ENCODE data around the gene DNER.

DNA sequence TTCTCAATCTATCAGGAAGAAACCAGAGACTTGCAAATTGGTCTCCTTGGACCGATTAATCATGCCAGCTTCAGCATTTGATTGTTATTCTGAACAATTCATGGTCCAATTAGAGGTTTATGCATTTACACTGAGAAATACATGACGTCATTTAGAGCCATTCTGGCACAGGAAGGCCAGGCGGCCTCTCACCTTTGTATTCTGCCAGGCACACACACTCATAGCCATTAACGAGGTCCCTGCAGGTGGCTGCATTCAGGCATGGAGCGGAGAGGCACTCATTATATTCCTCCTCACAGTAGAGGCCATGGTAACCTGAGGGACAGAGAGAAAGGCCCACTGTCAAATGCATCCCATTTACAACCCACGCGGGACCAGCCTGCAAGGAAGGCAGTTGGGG is 296.4 kb downstream of the DNER start:
- TF ChIP-seq, protein P1, sequence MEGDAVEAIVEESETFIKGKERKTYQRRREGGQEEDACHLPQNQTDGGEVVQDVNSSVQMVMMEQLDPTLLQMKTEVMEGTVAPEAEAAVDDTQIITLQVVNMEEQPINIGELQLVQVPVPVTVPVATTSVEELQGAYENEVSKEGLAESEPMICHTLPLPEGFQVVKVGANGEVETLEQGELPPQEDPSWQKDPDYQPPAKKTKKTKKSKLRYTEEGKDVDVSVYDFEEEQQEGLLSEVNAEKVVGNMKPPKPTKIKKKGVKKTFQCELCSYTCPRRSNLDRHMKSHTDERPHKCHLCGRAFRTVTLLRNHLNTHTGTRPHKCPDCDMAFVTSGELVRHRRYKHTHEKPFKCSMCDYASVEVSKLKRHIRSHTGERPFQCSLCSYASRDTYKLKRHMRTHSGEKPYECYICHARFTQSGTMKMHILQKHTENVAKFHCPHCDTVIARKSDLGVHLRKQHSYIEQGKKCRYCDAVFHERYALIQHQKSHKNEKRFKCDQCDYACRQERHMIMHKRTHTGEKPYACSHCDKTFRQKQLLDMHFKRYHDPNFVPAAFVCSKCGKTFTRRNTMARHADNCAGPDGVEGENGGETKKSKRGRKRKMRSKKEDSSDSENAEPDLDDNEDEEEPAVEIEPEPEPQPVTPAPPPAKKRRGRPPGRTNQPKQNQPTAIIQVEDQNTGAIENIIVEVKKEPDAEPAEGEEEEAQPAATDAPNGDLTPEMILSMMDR (IDR thresholded peaks at IDR 0.05; ENCODE audit: insufficient read depth, low read length): no peak
- TF ChIP-seq, protein P2, sequence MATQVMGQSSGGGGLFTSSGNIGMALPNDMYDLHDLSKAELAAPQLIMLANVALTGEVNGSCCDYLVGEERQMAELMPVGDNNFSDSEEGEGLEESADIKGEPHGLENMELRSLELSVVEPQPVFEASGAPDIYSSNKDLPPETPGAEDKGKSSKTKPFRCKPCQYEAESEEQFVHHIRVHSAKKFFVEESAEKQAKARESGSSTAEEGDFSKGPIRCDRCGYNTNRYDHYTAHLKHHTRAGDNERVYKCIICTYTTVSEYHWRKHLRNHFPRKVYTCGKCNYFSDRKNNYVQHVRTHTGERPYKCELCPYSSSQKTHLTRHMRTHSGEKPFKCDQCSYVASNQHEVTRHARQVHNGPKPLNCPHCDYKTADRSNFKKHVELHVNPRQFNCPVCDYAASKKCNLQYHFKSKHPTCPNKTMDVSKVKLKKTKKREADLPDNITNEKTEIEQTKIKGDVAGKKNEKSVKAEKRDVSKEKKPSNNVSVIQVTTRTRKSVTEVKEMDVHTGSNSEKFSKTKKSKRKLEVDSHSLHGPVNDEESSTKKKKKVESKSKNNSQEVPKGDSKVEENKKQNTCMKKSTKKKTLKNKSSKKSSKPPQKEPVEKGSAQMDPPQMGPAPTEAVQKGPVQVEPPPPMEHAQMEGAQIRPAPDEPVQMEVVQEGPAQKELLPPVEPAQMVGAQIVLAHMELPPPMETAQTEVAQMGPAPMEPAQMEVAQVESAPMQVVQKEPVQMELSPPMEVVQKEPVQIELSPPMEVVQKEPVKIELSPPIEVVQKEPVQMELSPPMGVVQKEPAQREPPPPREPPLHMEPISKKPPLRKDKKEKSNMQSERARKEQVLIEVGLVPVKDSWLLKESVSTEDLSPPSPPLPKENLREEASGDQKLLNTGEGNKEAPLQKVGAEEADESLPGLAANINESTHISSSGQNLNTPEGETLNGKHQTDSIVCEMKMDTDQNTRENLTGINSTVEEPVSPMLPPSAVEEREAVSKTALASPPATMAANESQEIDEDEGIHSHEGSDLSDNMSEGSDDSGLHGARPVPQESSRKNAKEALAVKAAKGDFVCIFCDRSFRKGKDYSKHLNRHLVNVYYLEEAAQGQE (IDR thresholded peaks at IDR 0.05; ENCODE audit: insufficient replicate concordance, low read depth): no peak
